Liver (tissue), 9 donors: ENCODE results near the gene LRMDA. TPM values are rescaled to one million over a fixed set of nuclear protein-coding genes. Genes with fewer than 3 reads are reported as not detected.

Experiments
- DNase-seq: peaks from one replicate; pipeline ENCODE4 v3.0.0-alpha.2; 2017; ENCODE audit warnings: low spot score
- H3K27ac ChIP-seq, 2 donors: one replicate each; pipeline ENCODE4 v1.7.0; 2013; ENCODE audit warnings: inconsistent platforms in 2 of 2, low read length in 2 of 2, control low read depth in 1 of 2, low read depth in 1 of 2, mild to moderate bottlenecking in 1 of 2
- H3K27me3 ChIP-seq, 4 donors: one replicate each; pipeline versions ENCODE4 v1.6.1 to v1.7.0; 2013; ENCODE audit warnings: low read length in 3 of 4, inconsistent platforms in 1 of 4, mild to moderate bottlenecking in 1 of 4, moderate library complexity in 1 of 4; ENCODE audit not compliant: control insufficient read depth in 4 of 4, insufficient read depth in 4 of 4
- H3K36me3 ChIP-seq, 4 donors: one replicate each; pipeline versions ENCODE4 v1.6.1 to v1.7.0; 2013; ENCODE audit warnings: low read length in 3 of 4, mild to moderate bottlenecking in 3 of 4, low read depth in 1 of 4, moderate library complexity in 1 of 4; ENCODE audit not compliant: control insufficient read depth in 4 of 4, insufficient read depth in 3 of 4
- H3K4me1 ChIP-seq, 4 donors: one replicate each; pipeline versions ENCODE4 v1.6.1 to v1.7.0; 2013; ENCODE audit warnings: low read length in 3 of 4, mild to moderate bottlenecking in 3 of 4, moderate library complexity in 1 of 4; ENCODE audit not compliant: control insufficient read depth in 4 of 4, insufficient read depth in 4 of 4
- H3K4me3 ChIP-seq, 3 donors: one replicate each; pipeline versions ENCODE4 v1.6.1 to v1.7.0; 2013; ENCODE audit warnings: low read length in 3 of 3, control low read depth in 1 of 3, low read depth in 1 of 3, mild to moderate bottlenecking in 1 of 3
- H3K9ac ChIP-seq, 2 donors: one replicate each; pipeline ENCODE4 v1.7.0; 2013; ENCODE audit warnings: low read length in 2 of 2, mild to moderate bottlenecking in 2 of 2, moderate library complexity in 2 of 2, control low read depth in 1 of 2, low read depth in 1 of 2
- H3K9me3 ChIP-seq, 4 donors: one replicate each; pipeline versions ENCODE4 v1.6.1 to v1.7.0; 2013; ENCODE audit warnings: low read length in 3 of 4; ENCODE audit not compliant: control insufficient read depth in 4 of 4
- ATF3 ChIP-seq: IDR thresholded peaks from 2 replicates; pipeline ENCODE4 v1.6.1; 2016; ENCODE audit warnings: antibody characterized with exemption
- CTCF ChIP-seq: fragments of 150-350 bp; IDR thresholded peaks from 2 replicates; pipeline ENCODE4 v1.5.1; 2017; ENCODE audit warnings: improper control_type of control experiment, low read depth, low read length; ENCODE audit not compliant: missing input control
- EGR1 ChIP-seq, 2 donors: IDR thresholded peaks; 2 replicates each; pipeline ENCODE4 v1.6.1; 2016 to 2018; ENCODE audit warnings: antibody characterized with exemption in 2 of 2, low read depth in 2 of 2
- FOXA1 ChIP-seq: IDR thresholded peaks from 2 replicates; pipeline ENCODE4 v1.6.1; 2016; ENCODE audit warnings: antibody characterized with exemption
- FOXA2 ChIP-seq: IDR thresholded peaks from 2 replicates; pipeline ENCODE4 v1.6.1; 2016; ENCODE audit warnings: antibody characterized with exemption
- GABPA ChIP-seq, 2 donors: IDR thresholded peaks in 1 of 2; conservative IDR thresholded peaks in 1 of 2; 2 replicates each; pipeline ENCODE4 v1.6.1; 2016; ENCODE audit warnings: antibody characterized with exemption in 2 of 2, mild to moderate bottlenecking in 1 of 2, moderate library complexity in 1 of 2
- HNF4A ChIP-seq, 2 donors: conservative IDR thresholded peaks; 2 replicates each; pipeline ENCODE4 v1.6.1; 2016; ENCODE audit warnings: antibody characterized with exemption in 2 of 2, mild to moderate bottlenecking in 2 of 2
- JUND ChIP-seq, 2 donors: IDR thresholded peaks; 2 replicates each; pipeline ENCODE4 v1.6.1; 2016; ENCODE audit warnings: antibody characterized with exemption in 2 of 2
- NR2F2 ChIP-seq: IDR thresholded peaks from 2 replicates; pipeline ENCODE4 v1.6.1; 2016; ENCODE audit warnings: antibody characterized with exemption
- RXRA ChIP-seq, 2 donors: IDR thresholded peaks; 2 replicates each; pipeline ENCODE4 v1.6.1; 2017 to 2018; ENCODE audit warnings: antibody characterized with exemption in 2 of 2, mild to moderate bottlenecking in 1 of 2
- SP1 ChIP-seq: IDR thresholded peaks from 2 replicates; pipeline ENCODE4 v1.6.1; 2018; ENCODE audit warnings: antibody characterized with exemption, mild to moderate bottlenecking
- TAF1 ChIP-seq: conservative IDR thresholded peaks from 2 replicates; pipeline ENCODE4 v1.6.1; 2016; ENCODE audit warnings: antibody characterized with exemption, mild to moderate bottlenecking
- YY1 ChIP-seq: IDR thresholded peaks from 2 replicates; pipeline ENCODE4 v1.6.1; 2016; ENCODE audit warnings: antibody characterized with exemption, mild to moderate bottlenecking
- ZBTB33 ChIP-seq: IDR thresholded peaks from 2 replicates; pipeline ENCODE4 v1.6.1; 2016; ENCODE audit warnings: antibody characterized with exemption
- WGBS: extraction: QIAGEN DNeasy Blood & Tissue Kit; methylation state at CpG from one replicate; pipeline ENCODE4 v1.1.7; 2013; 5-methylcytosine and 5-hydroxymethylcytosine counted together
- polyA plus RNA-seq, 2 donors: library from polyadenylated mRNA; stranded (reverse) in 1 of 2; unstranded in 1 of 2; fragments of 200-250 nt in 1 of 2; fragments of >200 nt in 1 of 2; fragmentation: Nextera tagmentation in 1 of 2; extraction: Ambion mirVana in 1 of 2; gene quantifications; one replicate each; pipeline versions ENCODE4 v1.2.1 to v1.2.3, GENCODE V29; 2013 to 2015
- total RNA-seq, 2 donors: library from RNA; depleted of rRNA; stranded (reverse); fragments of >200 nt; gene quantifications; one replicate each; pipeline ENCODE4 v1.2.3, GENCODE V29; 2014
- TF ChIP-seq, protein P1 (sequence below): IDR thresholded peaks from 2 replicates; pipeline ENCODE4 v1.6.1; 2016; ENCODE audit warnings: antibody characterized with exemption, mild to moderate bottlenecking
- donor health status: healthy.
- donor health status: healthy.
- donor health status: healthy.
- donor health status: healthy.
- donor health status: healthy.

Gene LRMDA
- total and polyA plus RNA-seq, 4 donors: 7.9 to 15.8 (median 11.3) TPM

- TF ChIP-seq, protein P1, sequence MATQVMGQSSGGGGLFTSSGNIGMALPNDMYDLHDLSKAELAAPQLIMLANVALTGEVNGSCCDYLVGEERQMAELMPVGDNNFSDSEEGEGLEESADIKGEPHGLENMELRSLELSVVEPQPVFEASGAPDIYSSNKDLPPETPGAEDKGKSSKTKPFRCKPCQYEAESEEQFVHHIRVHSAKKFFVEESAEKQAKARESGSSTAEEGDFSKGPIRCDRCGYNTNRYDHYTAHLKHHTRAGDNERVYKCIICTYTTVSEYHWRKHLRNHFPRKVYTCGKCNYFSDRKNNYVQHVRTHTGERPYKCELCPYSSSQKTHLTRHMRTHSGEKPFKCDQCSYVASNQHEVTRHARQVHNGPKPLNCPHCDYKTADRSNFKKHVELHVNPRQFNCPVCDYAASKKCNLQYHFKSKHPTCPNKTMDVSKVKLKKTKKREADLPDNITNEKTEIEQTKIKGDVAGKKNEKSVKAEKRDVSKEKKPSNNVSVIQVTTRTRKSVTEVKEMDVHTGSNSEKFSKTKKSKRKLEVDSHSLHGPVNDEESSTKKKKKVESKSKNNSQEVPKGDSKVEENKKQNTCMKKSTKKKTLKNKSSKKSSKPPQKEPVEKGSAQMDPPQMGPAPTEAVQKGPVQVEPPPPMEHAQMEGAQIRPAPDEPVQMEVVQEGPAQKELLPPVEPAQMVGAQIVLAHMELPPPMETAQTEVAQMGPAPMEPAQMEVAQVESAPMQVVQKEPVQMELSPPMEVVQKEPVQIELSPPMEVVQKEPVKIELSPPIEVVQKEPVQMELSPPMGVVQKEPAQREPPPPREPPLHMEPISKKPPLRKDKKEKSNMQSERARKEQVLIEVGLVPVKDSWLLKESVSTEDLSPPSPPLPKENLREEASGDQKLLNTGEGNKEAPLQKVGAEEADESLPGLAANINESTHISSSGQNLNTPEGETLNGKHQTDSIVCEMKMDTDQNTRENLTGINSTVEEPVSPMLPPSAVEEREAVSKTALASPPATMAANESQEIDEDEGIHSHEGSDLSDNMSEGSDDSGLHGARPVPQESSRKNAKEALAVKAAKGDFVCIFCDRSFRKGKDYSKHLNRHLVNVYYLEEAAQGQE: no peak
- no peak for TF ChIP-seq YY1
Measured at GRCh38 chr10:75550191-75550590, 118.8 kb downstream of the LRMDA start (continued).

- H3K36me3 ChIP-seq: no peaks in the 10 kb centered on the region
- H3K9ac ChIP-seq: no peak overlapping the region
- DNase-seq: no peak
- H3K4me1 ChIP-seq: peaks cover 0 to 7% (median 0%) of the 10 kb centered on the region in 4 donors
- no peak overlapping the region for H3K27ac ChIP-seq
- no peak overlapping the region for H3K4me3 ChIP-seq
- no peaks in the 10 kb centered on the region for H3K27me3 ChIP-seq
- H3K9me3 ChIP-seq: no peaks in the 10 kb centered on the region
- TF ChIP-seq ZBTB33: no peak
- no peak for TF ChIP-seq EGR1 (IDR thresholded peaks at IDR 0.05; ENCODE audit: low read depth in 2 of 2)
- no peak for TF ChIP-seq TAF1
- TF ChIP-seq CTCF: no peak
- TF ChIP-seq ATF3: no peak
- no peak for TF ChIP-seq SP1
- TF ChIP-seq FOXA2: no peak
- TF ChIP-seq YY1: no peak
- no peak for TF ChIP-seq RXRA (IDR thresholded peaks at IDR 0.05)
- TF ChIP-seq NR2F2: no peak
- TF ChIP-seq GABPA (IDR thresholded peaks at IDR 0.05 in 1 of 2, conservative IDR thresholded peaks at IDR 0.05 in 1 of 2): no peak
- 93% methylated on average over 1 of the region's 1 CpG for WGBS
Measured at GRCh38 chr10:75552171-75552570, 120.7 kb downstream of the LRMDA start.

GRCh38 chr10:75553550-75553949 is 122.1 kb downstream of the LRMDA start:
- TF ChIP-seq YY1 (no peak), HNF4A (conservative IDR thresholded peaks at IDR 0.05) (no peak), FOXA2 (no peak), TAF1 (no peak), JUND (IDR thresholded peaks at IDR 0.05) (no peak), FOXA1 (no peak), NR2F2 (no peak), GABPA (IDR thresholded peaks at IDR 0.05 in 1 of 2, conservative IDR thresholded peaks at IDR 0.05 in 1 of 2) (no peak), RXRA (IDR thresholded peaks at IDR 0.05) (no peak)
- TF ChIP-seq, protein P1: no peak
- H3K4me3 ChIP-seq: no peak overlapping the region
- no peaks in the 10 kb centered on the region for H3K36me3 ChIP-seq

More at GRCh38 chr10:75553550-75553949, 122.1 kb downstream of the LRMDA start:
- no peaks in the 10 kb centered on the region for H3K27me3 ChIP-seq
- H3K4me1 ChIP-seq: peaks cover 0 to 4% (median 0%) of the 10 kb centered on the region in 4 donors
- no peak overlapping the region for H3K9ac ChIP-seq
- no peaks in the 10 kb centered on the region for H3K9me3 ChIP-seq
- DNase-seq: no peak
- 92% methylated on average over 1 of the region's 1 CpG for WGBS
- H3K27ac ChIP-seq: no peak overlapping the region
